ENCODE measurements around the gene SLAIN2.

SLAIN2 gene

DNA sequence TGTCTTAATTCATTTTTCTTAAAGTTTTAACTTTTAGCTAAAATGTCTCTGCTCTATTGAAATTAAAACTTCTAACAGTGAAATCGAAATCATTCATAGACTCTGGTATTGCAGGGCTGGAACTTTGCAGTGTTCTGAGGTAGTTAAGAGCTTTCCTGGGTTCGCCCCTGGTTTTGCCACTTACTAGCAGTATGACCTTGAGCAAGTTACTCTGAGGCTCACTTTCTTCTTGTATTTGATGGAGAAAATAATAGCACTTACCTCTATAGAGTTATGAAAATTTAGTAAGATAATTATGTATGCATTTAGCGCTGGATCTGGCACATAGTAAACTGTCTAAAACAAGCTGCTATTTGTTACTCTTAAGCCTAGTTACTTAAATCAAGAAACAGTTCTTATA lies 1.7 kb downstream of the SLAIN2 start:
- Histone ChIP-seq H4K20me1 (ENCODE audit: control insufficient read depth, insufficient read depth, low read depth, low read length) (peaks cover 6% of the 10 kb centered on the region; the same call in 1 of the 2 replicates), H3F3A (ENCODE audit: control insufficient read depth, insufficient read depth) (peaks cover 5% of the 10 kb centered on the region; the same call in 1 of the 2 replicates), H3K9me3 (ENCODE audit: control insufficient read depth, insufficient read depth, low read length) (no peaks in the 10 kb centered on the region), H3K4me1 (ENCODE audit: control insufficient read depth, low read length) (peaks cover 28% of the 10 kb centered on the region), H3K9me2 (replicated peaks; ENCODE audit: control insufficient read depth, low read length) (no peaks in the 10 kb centered on the region; the same call in 1 of the 2 replicates), H3K4me3 (ENCODE audit: low read length) (peak overlapping the region; percentile 98), H3K36me3 (ENCODE audit: control insufficient read depth, low read length) (peaks cover 5% of the 10 kb centered on the region; the same call in 1 of the 2 replicates), H3K79me2 (ENCODE audit: control insufficient read depth, low read length) (peaks cover 66% of the 10 kb centered on the region), H3K27ac (ENCODE audit: low read depth, low read length) (no peak overlapping the region), H3K4me2 (ENCODE audit: low read length) (peak overlapping the region; percentile 98), H3K27me3 (ENCODE audit: control insufficient read depth, low read length) (no peaks in the 10 kb centered on the region; the same call in 1 of the 2 replicates)
- TF ChIP-seq, protein P1, sequence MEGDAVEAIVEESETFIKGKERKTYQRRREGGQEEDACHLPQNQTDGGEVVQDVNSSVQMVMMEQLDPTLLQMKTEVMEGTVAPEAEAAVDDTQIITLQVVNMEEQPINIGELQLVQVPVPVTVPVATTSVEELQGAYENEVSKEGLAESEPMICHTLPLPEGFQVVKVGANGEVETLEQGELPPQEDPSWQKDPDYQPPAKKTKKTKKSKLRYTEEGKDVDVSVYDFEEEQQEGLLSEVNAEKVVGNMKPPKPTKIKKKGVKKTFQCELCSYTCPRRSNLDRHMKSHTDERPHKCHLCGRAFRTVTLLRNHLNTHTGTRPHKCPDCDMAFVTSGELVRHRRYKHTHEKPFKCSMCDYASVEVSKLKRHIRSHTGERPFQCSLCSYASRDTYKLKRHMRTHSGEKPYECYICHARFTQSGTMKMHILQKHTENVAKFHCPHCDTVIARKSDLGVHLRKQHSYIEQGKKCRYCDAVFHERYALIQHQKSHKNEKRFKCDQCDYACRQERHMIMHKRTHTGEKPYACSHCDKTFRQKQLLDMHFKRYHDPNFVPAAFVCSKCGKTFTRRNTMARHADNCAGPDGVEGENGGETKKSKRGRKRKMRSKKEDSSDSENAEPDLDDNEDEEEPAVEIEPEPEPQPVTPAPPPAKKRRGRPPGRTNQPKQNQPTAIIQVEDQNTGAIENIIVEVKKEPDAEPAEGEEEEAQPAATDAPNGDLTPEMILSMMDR (IDR thresholded peaks at IDR 0.05; ENCODE audit: low read depth, low read length, poor library complexity, severe bottlenecking): no peak
- no peak for TF ChIP-seq EZH2phosphoT487 (IDR thresholded peaks at IDR 0.05; ENCODE audit: borderline replicate concordance, low read length)

DNA sequence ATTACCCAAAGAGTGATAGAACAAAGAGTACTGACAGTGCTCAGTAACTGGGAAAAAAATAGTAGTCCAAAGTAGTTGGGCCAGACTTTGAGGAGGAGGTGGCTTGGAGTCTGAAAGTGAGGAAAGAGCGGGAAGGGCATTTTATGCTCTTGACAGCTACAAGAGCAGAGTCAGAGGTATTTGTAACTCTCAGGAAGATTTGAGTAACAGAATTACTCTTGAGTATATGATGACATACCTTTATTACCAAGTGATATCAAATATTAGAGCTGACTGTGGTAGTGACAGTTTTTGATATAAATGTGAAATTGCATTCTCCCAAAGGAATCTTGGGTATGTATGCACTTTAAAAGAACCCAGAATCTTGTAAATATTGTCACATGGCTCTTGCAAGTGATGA lies 2.2 kb downstream of the SLAIN2 start:
- H3K27me3 ChIP-seq (ENCODE audit: control insufficient read depth, low read length): no peaks in the 10 kb centered on the region; the same call in 1 of the 2 replicates
- H3K9me2 ChIP-seq (replicated peaks; ENCODE audit: control insufficient read depth, low read length): no peaks in the 10 kb centered on the region; the same call in 1 of the 2 replicates
- H4K20me1 ChIP-seq (ENCODE audit: control insufficient read depth, insufficient read depth, low read depth, low read length): peaks cover 6% of the 10 kb centered on the region; the same call in 1 of the 2 replicates
- peaks cover 71% of the 10 kb centered on the region for H3K79me2 ChIP-seq (ENCODE audit: control insufficient read depth, low read length)
- H3K4me2 ChIP-seq (ENCODE audit: low read length): peak overlapping the region; percentile 98
- peaks cover 5% of the 10 kb centered on the region; the same call in 1 of the 2 replicates for H3K36me3 ChIP-seq (ENCODE audit: control insufficient read depth, low read length)
- H3K4me3 ChIP-seq (ENCODE audit: low read length): peak overlapping the region; percentile 98
- no peak overlapping the region for H3K27ac ChIP-seq (ENCODE audit: low read depth, low read length)
- TF ChIP-seq, protein P1 (IDR thresholded peaks at IDR 0.05; ENCODE audit: low read depth, low read length, poor library complexity, severe bottlenecking): no peak
- no peak for TF ChIP-seq EZH2phosphoT487 (IDR thresholded peaks at IDR 0.05; ENCODE audit: borderline replicate concordance, low read length)
- H3F3A ChIP-seq (ENCODE audit: control insufficient read depth, insufficient read depth): peaks cover 5% of the 10 kb centered on the region; the same call in 1 of the 2 replicates
- H3K9me3 ChIP-seq (ENCODE audit: control insufficient read depth, insufficient read depth, low read length): no peaks in the 10 kb centered on the region
- H3K4me1 ChIP-seq (ENCODE audit: control insufficient read depth, low read length): peaks cover 28% of the 10 kb centered on the region

DNA sequence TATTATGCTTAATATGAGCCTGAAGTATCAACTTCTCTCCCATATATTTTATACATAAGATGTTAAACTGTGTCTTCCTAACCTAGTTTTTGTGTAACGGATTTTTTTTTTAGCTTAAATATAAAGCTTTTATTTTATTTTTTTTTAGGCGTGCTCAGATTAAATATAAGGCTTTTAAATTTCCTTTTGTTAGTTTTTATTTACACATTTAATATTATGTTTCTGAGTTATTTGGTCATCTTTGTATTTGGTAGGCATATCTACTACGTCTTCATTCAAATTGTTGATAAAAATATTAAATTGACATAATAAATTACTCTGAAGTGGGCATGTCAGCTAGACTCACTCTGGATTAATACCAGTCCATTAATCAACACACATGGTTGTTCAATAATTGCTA lies 4.2 kb downstream of the SLAIN2 start:
- H3K9me3 ChIP-seq (ENCODE audit: control insufficient read depth, insufficient read depth, low read length): no peaks in the 10 kb centered on the region
- no peaks in the 10 kb centered on the region; the same call in 1 of the 2 replicates for H3K27me3 ChIP-seq (ENCODE audit: control insufficient read depth, low read length)

More for the DNA sequence above, 4.2 kb downstream of the SLAIN2 start:
- H3F3A ChIP-seq (ENCODE audit: control insufficient read depth, insufficient read depth): no peaks in the 10 kb centered on the region
- TF ChIP-seq, protein P1 (IDR thresholded peaks at IDR 0.05; ENCODE audit: low read depth, low read length, poor library complexity, severe bottlenecking): no peak
- TF ChIP-seq EZH2phosphoT487 (IDR thresholded peaks at IDR 0.05; ENCODE audit: borderline replicate concordance, low read length): no peak
- peaks cover 5% of the 10 kb centered on the region; the same call in 1 of the 2 replicates for H3K36me3 ChIP-seq (ENCODE audit: control insufficient read depth, low read length)
- peaks cover 6% of the 10 kb centered on the region; the same call in 1 of the 2 replicates for H4K20me1 ChIP-seq (ENCODE audit: control insufficient read depth, insufficient read depth, low read depth, low read length)
- peaks cover 21% of the 10 kb centered on the region for H3K4me1 ChIP-seq (ENCODE audit: control insufficient read depth, low read length)
- H3K9me2 ChIP-seq (replicated peaks; ENCODE audit: control insufficient read depth, low read length): no peaks in the 10 kb centered on the region
- H3K4me2 ChIP-seq (ENCODE audit: low read length): no peak overlapping the region
- H3K4me3 ChIP-seq (ENCODE audit: low read length): no peak overlapping the region
- no peak overlapping the region for H3K27ac ChIP-seq (ENCODE audit: low read depth, low read length)
- peaks cover 91% of the 10 kb centered on the region for H3K79me2 ChIP-seq (ENCODE audit: control insufficient read depth, low read length)
